AG04450 (cell line): ENCODE data around the gene MRPL55. TPM values are rescaled to one million over a fixed set of nuclear protein-coding genes. Genes with fewer than 3 reads are reported as not detected.

ENCODE experiments used
- CTCF ChIA-PET: fragments of 300-600, 350-600 bp; formaldehyde crosslinking; extraction: SDS; loops from one replicate; lab custom pipeline; 2022; ENCODE audit warnings: antibody characterized with exemption, inconsistent platforms; lab: Charles Lee
- POLR2A ChIA-PET: fragments of 350-600 bp; formaldehyde crosslinking; extraction: SDS; loops from one replicate; lab custom pipeline; 2021; ENCODE audit warnings: antibody characterized with exemption, inconsistent platforms; lab: Yijun Ruan, JAX
- DNase-seq: peaks from one replicate; pipeline ENCODE4 v3.0.0-alpha.2; 2011; ENCODE audit warnings: low read depth, low spot score
- H3K27ac ChIP-seq: one replicate; pipeline ENCODE4 v1.5.1; 2012; ENCODE audit warnings: low read depth, low read length, control low read depth
- H3K27me3 ChIP-seq: one replicate; pipeline ENCODE4 v1.6.0; 2012; ENCODE audit warnings: low read length; ENCODE audit not compliant: control insufficient read depth, insufficient read depth
- H3K4me3 ChIP-seq: 2 replicates; pipeline ENCODE4 v1.5.1; 2011; ENCODE audit warnings: mild to moderate bottlenecking, low read depth, low read length, control low read depth
- H3K9me3 ChIP-seq: 2 replicates; pipeline ENCODE4 v1.5.1; 2012; ENCODE audit warnings: low read length; ENCODE audit not compliant: control insufficient read depth, insufficient read depth
- polyA plus RNA-seq: library from polyadenylated mRNA; depleted of rRNA; stranded (reverse); fragments of >200 nt; gene quantifications from 2 replicates; pipeline ENCODE4 v1.2.3, GENCODE V29; 2011; rRNA removed
- small RNA-seq: library from RNA; depleted of rRNA; stranded (forward); fragments of <200 nt; gene quantifications from one replicate; pipeline ENCODE3, GENCODE V24; 2012; ENCODE audit warnings: low read depth; ENCODE audit not compliant: insufficient read length
- TF ChIP-seq, protein P1 (sequence below): IDR thresholded peaks from 2 replicates; pipeline ENCODE4 v1.5.1; 2011; ENCODE audit warnings: low read depth, low read length, control low read depth, inconsistent platforms

MRPL55 gene
- polyA plus RNA-seq, 1 experiment, result 33.4 TPM

DNA sequence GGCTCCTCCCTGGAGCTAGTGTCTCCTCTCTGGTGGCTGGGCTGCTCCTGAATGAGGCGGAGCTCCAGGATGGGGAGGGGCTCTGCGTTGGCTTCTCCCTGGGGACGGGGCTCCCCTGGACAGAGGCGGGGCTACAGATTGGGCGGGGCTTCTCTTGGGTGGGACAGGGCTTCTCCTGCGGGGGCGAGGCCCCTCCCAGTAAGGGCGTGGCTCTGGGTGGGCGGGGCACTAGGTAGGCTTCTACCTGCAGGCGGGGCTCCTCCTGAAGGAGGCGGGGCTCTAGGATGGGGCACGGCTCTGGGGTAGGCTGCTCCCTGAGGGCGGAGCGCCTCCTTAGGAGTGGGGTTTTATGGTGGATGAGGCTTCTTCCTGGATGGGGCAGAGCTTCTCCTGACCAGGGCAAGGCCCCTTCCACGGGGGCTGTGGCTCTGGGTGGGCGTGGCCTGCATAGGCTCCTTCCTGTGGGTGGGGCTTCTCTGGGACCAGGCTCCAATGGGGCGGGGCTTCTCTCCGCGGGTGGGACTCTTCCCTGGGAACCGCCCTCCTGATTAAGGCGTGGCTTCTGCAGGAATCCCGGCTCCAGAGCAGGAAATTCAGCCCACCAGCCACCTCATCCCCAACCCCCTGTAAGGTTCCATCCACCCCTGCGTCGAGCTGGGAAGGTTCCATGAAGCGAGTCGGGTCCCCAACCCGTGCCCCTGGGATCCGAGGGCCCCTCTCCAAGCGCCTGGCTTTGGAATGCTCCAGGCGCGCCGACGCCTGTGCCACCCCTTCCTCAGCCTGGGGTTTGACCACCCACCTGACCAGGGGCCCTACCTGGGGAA lies 49.3 kb downstream of the MRPL55 start:
- ChIA-PET CTCF (no interaction called here), POLR2A (no interaction called here)
- TF ChIP-seq, protein P1, sequence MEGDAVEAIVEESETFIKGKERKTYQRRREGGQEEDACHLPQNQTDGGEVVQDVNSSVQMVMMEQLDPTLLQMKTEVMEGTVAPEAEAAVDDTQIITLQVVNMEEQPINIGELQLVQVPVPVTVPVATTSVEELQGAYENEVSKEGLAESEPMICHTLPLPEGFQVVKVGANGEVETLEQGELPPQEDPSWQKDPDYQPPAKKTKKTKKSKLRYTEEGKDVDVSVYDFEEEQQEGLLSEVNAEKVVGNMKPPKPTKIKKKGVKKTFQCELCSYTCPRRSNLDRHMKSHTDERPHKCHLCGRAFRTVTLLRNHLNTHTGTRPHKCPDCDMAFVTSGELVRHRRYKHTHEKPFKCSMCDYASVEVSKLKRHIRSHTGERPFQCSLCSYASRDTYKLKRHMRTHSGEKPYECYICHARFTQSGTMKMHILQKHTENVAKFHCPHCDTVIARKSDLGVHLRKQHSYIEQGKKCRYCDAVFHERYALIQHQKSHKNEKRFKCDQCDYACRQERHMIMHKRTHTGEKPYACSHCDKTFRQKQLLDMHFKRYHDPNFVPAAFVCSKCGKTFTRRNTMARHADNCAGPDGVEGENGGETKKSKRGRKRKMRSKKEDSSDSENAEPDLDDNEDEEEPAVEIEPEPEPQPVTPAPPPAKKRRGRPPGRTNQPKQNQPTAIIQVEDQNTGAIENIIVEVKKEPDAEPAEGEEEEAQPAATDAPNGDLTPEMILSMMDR, result no peak
- Histone ChIP-seq H3K9me3 (peaks cover 16% of the 10 kb centered on the region), H3K4me3 (no peak overlapping the region), H3K27me3 (peaks cover 45% of the 10 kb centered on the region), H3K27ac (no peak overlapping the region)
- no peak for DNase-seq

DNA sequence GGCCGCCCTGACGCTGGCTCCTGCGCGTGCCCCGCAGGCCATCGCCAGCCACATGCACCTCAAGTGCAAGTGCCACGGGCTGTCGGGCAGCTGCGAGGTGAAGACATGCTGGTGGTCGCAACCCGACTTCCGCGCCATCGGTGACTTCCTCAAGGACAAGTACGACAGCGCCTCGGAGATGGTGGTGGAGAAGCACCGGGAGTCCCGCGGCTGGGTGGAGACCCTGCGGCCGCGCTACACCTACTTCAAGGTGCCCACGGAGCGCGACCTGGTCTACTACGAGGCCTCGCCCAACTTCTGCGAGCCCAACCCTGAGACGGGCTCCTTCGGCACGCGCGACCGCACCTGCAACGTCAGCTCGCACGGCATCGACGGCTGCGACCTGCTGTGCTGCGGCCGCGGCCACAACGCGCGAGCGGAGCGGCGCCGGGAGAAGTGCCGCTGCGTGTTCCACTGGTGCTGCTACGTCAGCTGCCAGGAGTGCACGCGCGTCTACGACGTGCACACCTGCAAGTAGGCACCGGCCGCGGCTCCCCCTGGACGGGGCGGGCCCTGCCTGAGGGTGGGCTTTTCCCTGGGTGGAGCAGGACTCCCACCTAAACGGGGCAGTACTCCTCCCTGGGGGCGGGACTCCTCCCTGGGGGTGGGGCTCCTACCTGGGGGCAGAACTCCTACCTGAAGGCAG lies 50.0 kb downstream of the MRPL55 start:
- no peak overlapping the region for H3K4me3 ChIP-seq
- no peak for DNase-seq
- POLR2A ChIA-PET, result no interaction called here
- H3K9me3 ChIP-seq, result peaks cover 16% of the 10 kb centered on the region
- CTCF ChIA-PET, result no interaction called here
- TF ChIP-seq, protein P1, result no peak
- H3K27ac ChIP-seq, result no peak overlapping the region
- H3K27me3 ChIP-seq, result peaks cover 45% of the 10 kb centered on the region

DNA sequence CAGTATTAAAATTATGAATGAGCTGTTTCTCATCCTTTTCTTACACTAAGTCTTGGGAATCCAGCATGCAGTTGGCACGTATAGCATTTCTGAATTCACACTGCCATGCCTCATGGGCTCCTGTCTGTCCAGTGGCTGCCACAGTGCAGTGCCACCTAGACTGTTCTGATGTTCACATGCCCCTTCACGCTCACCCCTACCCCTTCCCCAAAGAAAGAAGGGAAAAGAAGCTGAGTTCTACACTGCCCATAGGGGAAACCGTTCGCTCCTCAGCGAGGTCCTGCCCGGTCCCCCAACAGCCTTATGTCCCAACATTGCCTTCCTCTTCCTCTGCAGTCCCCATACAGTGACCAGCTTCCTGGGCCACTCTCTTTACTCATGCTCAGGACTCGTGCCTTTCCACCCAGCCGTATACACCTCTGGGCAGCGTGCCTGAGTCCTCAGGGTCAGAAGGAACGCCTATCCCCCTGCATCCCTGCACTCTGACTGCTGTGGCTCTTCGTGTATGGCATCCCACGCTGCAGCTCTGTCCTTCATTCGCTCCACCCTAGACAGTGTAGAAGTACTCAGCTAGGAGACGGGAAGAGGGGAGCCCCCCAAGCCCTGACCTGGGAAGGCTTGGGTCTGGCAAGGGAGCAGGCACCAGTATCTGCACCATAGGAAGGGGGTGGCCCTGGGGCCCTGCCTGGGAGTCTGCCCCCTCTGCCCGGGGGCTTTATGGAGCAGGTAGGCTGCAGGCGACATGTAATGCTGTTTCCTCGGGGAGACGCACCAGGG lies 50.7 kb downstream of the MRPL55 start:
- CTCF ChIA-PET, result interaction anchor here (0.5 kb wide), 1 partner anchor 108 kb away, joined by 4 read pairs; no protein-coding TSS in a partner anchor
- H3K4me3 ChIP-seq, result no peak overlapping the region
- H3K27ac ChIP-seq, result no peak overlapping the region
- peaks cover 46% of the 10 kb centered on the region for H3K27me3 ChIP-seq
- peaks cover 16% of the 10 kb centered on the region for H3K9me3 ChIP-seq
- POLR2A ChIA-PET, result no interaction called here
- DNase-seq, result no peak
- TF ChIP-seq, protein P1, result no peak

Small RNAs within 50 kb of the gene (small RNA-seq; reads per million reads assigned to genes)
- not detected for gene AL359510.1

Other genes with a start within 250 kb of the MRPL55 start
- 0.74 and 0.91 TPM in 2 replicates for gene WNT9A, start 161.4 kb downstream of the MRPL55 start, polyA plus RNA-seq
- not detected in 2 replicates for gene WNT3A, start 102.3 kb downstream of the MRPL55 start, polyA plus RNA-seq
- gene ARF1, start 26.6 kb downstream of the MRPL55 start, polyA plus RNA-seq, result 445 and 528 TPM in 2 replicates
- 3.6 and 4.4 TPM in 2 replicates for gene C1orf35, start 6.0 kb downstream of the MRPL55 start, polyA plus RNA-seq
- 177 and 230 TPM in 2 replicates for gene GUK1, start 31.0 kb upstream of the MRPL55 start, polyA plus RNA-seq
- 1.2 and 1.8 TPM in 2 replicates for gene GJC2, start 40.6 kb upstream of the MRPL55 start, polyA plus RNA-seq
- gene IBA57, start 56.5 kb upstream of the MRPL55 start, polyA plus RNA-seq, result 1.4 and 1.7 TPM in 2 replicates
- 3.9 and 5.9 TPM in 2 replicates for gene OBSCN, start 98.7 kb upstream of the MRPL55 start, polyA plus RNA-seq